ENCODE measurements around the gene SRGAP3. TPM values are rescaled to one million over a fixed set of nuclear protein-coding genes. Genes with fewer than 3 reads are reported as not detected.

Gene SRGAP3
- polyA plus RNA-seq, 3 donors = 0.27 to 1.3 (median 0.87) TPM

DNA sequence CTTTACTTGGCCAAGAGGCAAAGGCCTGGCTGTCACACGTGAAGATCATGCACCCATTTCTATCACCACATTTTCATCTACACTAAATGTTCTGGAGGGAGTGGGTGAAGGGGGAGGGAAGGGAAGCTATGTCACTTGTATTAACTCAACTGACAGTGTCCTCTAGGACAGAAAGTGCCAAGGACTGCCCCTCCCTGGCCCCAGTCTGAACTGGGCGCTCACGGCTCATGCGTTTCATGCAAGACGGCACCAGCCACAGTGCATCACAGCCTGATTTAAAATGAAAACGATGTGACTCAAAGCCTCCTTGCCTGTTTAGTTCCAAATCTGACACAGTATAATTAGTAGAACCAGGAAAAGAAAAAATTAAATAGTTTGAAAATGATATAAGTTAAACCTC, 265.4 kb downstream of the SRGAP3 start:
- DNase-seq = no peak
- H3K4me3 Mint-ChIP-seq = no peak overlapping the region

DNA sequence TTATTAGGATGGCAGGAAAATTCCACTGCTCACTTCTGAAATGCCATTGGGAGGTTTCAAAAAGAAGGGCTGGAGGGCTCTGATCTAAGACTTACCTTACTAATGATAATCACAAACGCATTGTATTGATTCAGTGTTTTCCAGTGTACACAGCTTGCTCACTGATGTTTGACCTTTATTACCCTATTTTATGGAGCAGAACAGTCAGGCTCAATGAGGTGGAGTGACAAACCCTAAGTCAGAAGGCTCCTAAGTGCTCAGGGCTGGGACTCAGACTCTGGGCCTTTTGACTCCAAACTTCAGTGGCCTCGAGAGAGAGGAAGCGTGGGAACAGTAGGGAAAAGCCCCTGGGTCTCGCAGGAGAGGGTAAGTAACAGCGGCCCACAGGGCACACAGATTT, 265.9 kb downstream of the SRGAP3 start:
- H3K4me1 Mint-ChIP-seq = peaks cover 23% of the 10 kb centered on the region
- peaks cover 2 to 9% (median 6%) of the 10 kb centered on the region in 7 donors for H3K9me3 Mint-ChIP-seq

More for the DNA sequence above, 265.4 kb downstream of the SRGAP3 start:
- H4K20me1 ChIP-seq (ENCODE audit: insufficient read depth, low read length) = no peaks in the 10 kb centered on the region
- peaks cover 2 to 8% (median 6%) of the 10 kb centered on the region in 7 donors for H3K9me3 Mint-ChIP-seq
- 95% methylated on average over 3 of the region's 6 CpGs for WGBS (ENCODE audit: insufficient coverage)
- peaks cover 23% of the 10 kb centered on the region for H3K4me1 Mint-ChIP-seq
- H3K4me3 ChIP-seq (replicated peaks in 1 of 3; ENCODE audit: low read depth in 2 of 3, low read length in 3 of 3) = no peak overlapping the region
- H3K27ac ChIP-seq (ENCODE audit: low read depth in 1 of 2, low read length in 2 of 2) = no peak overlapping the region
- peaks cover 6 to 7% of the 10 kb centered on the region in 2 donors for H3K9me3 ChIP-seq (replicated peaks in 1 of 2; ENCODE audit: control insufficient read depth in 1 of 2, insufficient read depth in 1 of 2, low read length in 2 of 2)
- no peaks in the 10 kb centered on the region for H3K27me3 ChIP-seq (ENCODE audit: control insufficient read depth in 2 of 2, insufficient read depth in 2 of 2, low read length in 2 of 2)
- no peak overlapping the region for H2AFZ ChIP-seq (ENCODE audit: insufficient read depth, low read depth, low read length, poor library complexity, severe bottlenecking)
- no peaks in the 10 kb centered on the region for H3K36me3 Mint-ChIP-seq
- no peak overlapping the region for H3K9ac ChIP-seq (ENCODE audit: insufficient read depth, low read length, poor library complexity, severe bottlenecking)
- no peak overlapping the region for H3K4me2 ChIP-seq (replicated peaks; ENCODE audit: extremely low read depth, low read length, poor library complexity, severe bottlenecking)
- peaks cover 2 to 6% (median 4%) of the 10 kb centered on the region in 3 donors for H3K27me3 Mint-ChIP-seq (ENCODE audit: low read depth in 3 of 3)
- H3K4me1 ChIP-seq (ENCODE audit: control insufficient read depth in 1 of 2, insufficient read depth in 2 of 2, low read length in 2 of 2) = peaks cover 6 to 8% of the 10 kb centered on the region in 2 donors
- no peaks in the 10 kb centered on the region for H3K79me2 ChIP-seq (ENCODE audit: insufficient read depth, low read length)
- intact Hi-C loops (cut with micrococcal nuclease) = no loop called here
- no peaks in the 10 kb centered on the region for H3K36me3 ChIP-seq (replicated peaks in 1 of 2; ENCODE audit: control insufficient read depth in 1 of 2, insufficient read depth in 2 of 2, low read length in 2 of 2)
- H3K27ac Mint-ChIP-seq = no peak overlapping the region
- TF ChIP-seq, protein P1, sequence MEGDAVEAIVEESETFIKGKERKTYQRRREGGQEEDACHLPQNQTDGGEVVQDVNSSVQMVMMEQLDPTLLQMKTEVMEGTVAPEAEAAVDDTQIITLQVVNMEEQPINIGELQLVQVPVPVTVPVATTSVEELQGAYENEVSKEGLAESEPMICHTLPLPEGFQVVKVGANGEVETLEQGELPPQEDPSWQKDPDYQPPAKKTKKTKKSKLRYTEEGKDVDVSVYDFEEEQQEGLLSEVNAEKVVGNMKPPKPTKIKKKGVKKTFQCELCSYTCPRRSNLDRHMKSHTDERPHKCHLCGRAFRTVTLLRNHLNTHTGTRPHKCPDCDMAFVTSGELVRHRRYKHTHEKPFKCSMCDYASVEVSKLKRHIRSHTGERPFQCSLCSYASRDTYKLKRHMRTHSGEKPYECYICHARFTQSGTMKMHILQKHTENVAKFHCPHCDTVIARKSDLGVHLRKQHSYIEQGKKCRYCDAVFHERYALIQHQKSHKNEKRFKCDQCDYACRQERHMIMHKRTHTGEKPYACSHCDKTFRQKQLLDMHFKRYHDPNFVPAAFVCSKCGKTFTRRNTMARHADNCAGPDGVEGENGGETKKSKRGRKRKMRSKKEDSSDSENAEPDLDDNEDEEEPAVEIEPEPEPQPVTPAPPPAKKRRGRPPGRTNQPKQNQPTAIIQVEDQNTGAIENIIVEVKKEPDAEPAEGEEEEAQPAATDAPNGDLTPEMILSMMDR (IDR thresholded peaks at IDR 0.05) = no peak

More for the DNA sequence above, 265.9 kb downstream of the SRGAP3 start:
- no peak overlapping the region for H3K9ac ChIP-seq (ENCODE audit: insufficient read depth, low read length, poor library complexity, severe bottlenecking)
- 95% methylated on average over 4 of the region's 5 CpGs for WGBS (ENCODE audit: insufficient coverage)
- no peaks in the 10 kb centered on the region for H4K20me1 ChIP-seq (ENCODE audit: insufficient read depth, low read length)
- no peaks in the 10 kb centered on the region for H3K79me2 ChIP-seq (ENCODE audit: insufficient read depth, low read length)
- H3K9me3 ChIP-seq (replicated peaks in 1 of 2; ENCODE audit: control insufficient read depth in 1 of 2, insufficient read depth in 1 of 2, low read length in 2 of 2) = peaks cover 6 to 12% of the 10 kb centered on the region in 2 donors
- intact Hi-C loops (cut with micrococcal nuclease) = no loop called here
- H2AFZ ChIP-seq (ENCODE audit: insufficient read depth, low read depth, low read length, poor library complexity, severe bottlenecking) = no peak overlapping the region
- no peaks in the 10 kb centered on the region for H3K27me3 ChIP-seq (ENCODE audit: control insufficient read depth in 2 of 2, insufficient read depth in 2 of 2, low read length in 2 of 2)
- Mint-ChIP-seq H3K27me3 (ENCODE audit: low read depth in 3 of 3) (peaks cover 2 to 4% (median 4%) of the 10 kb centered on the region in 3 donors), H3K27ac (no peak overlapping the region), H3K4me3 (no peak overlapping the region), H3K36me3 (no peaks in the 10 kb centered on the region)
- no peak overlapping the region for H3K4me2 ChIP-seq (replicated peaks; ENCODE audit: extremely low read depth, low read length, poor library complexity, severe bottlenecking)
- no peak overlapping the region for H3K27ac ChIP-seq (ENCODE audit: low read depth in 1 of 2, low read length in 2 of 2)
- no peak overlapping the region for H3K4me3 ChIP-seq (replicated peaks in 1 of 3; ENCODE audit: low read depth in 2 of 3, low read length in 3 of 3)
- no peak for DNase-seq
- TF ChIP-seq, protein P1 (IDR thresholded peaks at IDR 0.05) = no peak
- peaks cover 6 to 8% of the 10 kb centered on the region in 2 donors for H3K4me1 ChIP-seq (ENCODE audit: control insufficient read depth in 1 of 2, insufficient read depth in 2 of 2, low read length in 2 of 2)
- H3K36me3 ChIP-seq (replicated peaks in 1 of 2; ENCODE audit: control insufficient read depth in 1 of 2, insufficient read depth in 2 of 2, low read length in 2 of 2) = no peaks in the 10 kb centered on the region

All from CD14-positive monocyte (primary cell).